GM10847 (cell line): ENCODE results near the gene HJV.

Experiments
- POLR2A ChIP-seq: IDR thresholded peaks from 2 replicates; pipeline ENCODE4 v1.6.1; 2011; ENCODE audit not compliant: insufficient read length; ENCODE audit errors: extremely low read depth

Gene HJV

GRCh38 chr1:145995964-145996432 lies 25.5 kb downstream of the HJV start:
- TF ChIP-seq POLR2A = no peak

GRCh38 chr1:145995148-145995881 lies 26.2 kb downstream of the HJV start:
- TF ChIP-seq POLR2A = no peak

- TF ChIP-seq POLR2A = peak; percentile 16
These were observed 27.0 kb downstream of the HJV start for GRCh38 chr1:145994391-145995120.

GRCh38 chr1:145993618-145994390 lies 27.7 kb downstream of the HJV start:
- TF ChIP-seq POLR2A = no peak

GRCh38 chr1:145992958-145993617 lies 28.4 kb downstream of the HJV start:
- TF ChIP-seq POLR2A = no peak

GRCh38 chr1:145992502-145992936 lies 29.0 kb downstream of the HJV start:
- TF ChIP-seq POLR2A = peak; percentile 30

GRCh38 chr1:145991735-145992412 lies 29.7 kb downstream of the HJV start:
- no peak for TF ChIP-seq POLR2A

- TF ChIP-seq POLR2A = no peak
These were observed 31.2 kb downstream of the HJV start for GRCh38 chr1:145990249-145990855.

GRCh38 chr1:145988773-145989172 lies 32.8 kb downstream of the HJV start:
- TF ChIP-seq POLR2A = no peak

- no peak for TF ChIP-seq POLR2A
These were observed 33.6 kb downstream of the HJV start for GRCh38 chr1:145987926-145988325.

GRCh38 chr1:145986551-145986950 lies 35.0 kb downstream of the HJV start:
- no peak for TF ChIP-seq POLR2A

- TF ChIP-seq POLR2A = no peak
These were observed 35.8 kb downstream of the HJV start for GRCh38 chr1:145985502-145986439.

- no peak for TF ChIP-seq POLR2A
These were observed 36.4 kb downstream of the HJV start for GRCh38 chr1:145985129-145985501.
